DOHH2 (cell line): Measurements from ENCODE around the gene VAV1.

Experiments used
- H3F3A ChIP-seq: fragments of 200-600 bp; sonication (generic), shearing (Covaris generic); 2 replicates; pipeline ENCODE4 v1.6.0; 2016; ENCODE audit warnings: antibody characterized with exemption, mild to moderate bottlenecking; ENCODE audit not compliant: control insufficient read depth, insufficient read depth
- H3K27ac ChIP-seq: fragments of 200-600 bp; sonication (generic); 2 replicates; pipeline ENCODE4 v1.5.1; 2014; ENCODE audit warnings: low read depth, mild to moderate bottlenecking, low read length, moderate library complexity
- H3K27me3 ChIP-seq: fragments of 200-600 bp; sonication (generic); 2 replicates; pipeline ENCODE4 v1.6.1; 2014; ENCODE audit warnings: mild to moderate bottlenecking, low read length, mixed read lengths; ENCODE audit not compliant: control insufficient read depth
- H3K36me3 ChIP-seq: fragments of 200-600 bp; sonication (generic); 2 replicates; pipeline ENCODE4 v1.6.1; 2014; ENCODE audit warnings: mild to moderate bottlenecking, low read length, moderate library complexity, mixed read lengths; ENCODE audit not compliant: control insufficient read depth
- H3K4me1 ChIP-seq: fragments of 200-600 bp; sonication (generic); 2 replicates; pipeline ENCODE4 v1.6.1; 2014; ENCODE audit warnings: mild to moderate bottlenecking, low read length, mixed read lengths; ENCODE audit not compliant: control insufficient read depth
- H3K4me2 ChIP-seq: fragments of 200-600 bp; sonication (generic); 2 replicates; pipeline ENCODE4 v1.6.0; 2014; ENCODE audit warnings: mild to moderate bottlenecking, low read length, moderate library complexity
- H3K4me3 ChIP-seq: fragments of 200-600 bp; sonication (generic); 2 replicates; pipeline ENCODE4 v1.5.1; 2014; ENCODE audit warnings: mild to moderate bottlenecking, low read length, mixed read lengths
- H3K79me2 ChIP-seq: fragments of 200-600 bp; sonication (generic); 2 replicates; pipeline ENCODE4 v1.6.1; 2014; ENCODE audit warnings: mild to moderate bottlenecking, low read length, mixed read lengths; ENCODE audit not compliant: control insufficient read depth
- H3K9me2 ChIP-seq: fragments of 200-600 bp; sonication (generic); replicated peaks from 2 replicates; pipeline ENCODE4 v1.6.1; 2014; ENCODE audit warnings: mild to moderate bottlenecking, low read length, mixed read lengths; ENCODE audit not compliant: control insufficient read depth
- H3K9me3 ChIP-seq: fragments of 200-600 bp; sonication (generic); 2 replicates; pipeline ENCODE4 v1.6.1; 2014; ENCODE audit warnings: antibody characterized with exemption, low read length, mixed read lengths; ENCODE audit not compliant: control insufficient read depth, insufficient read depth
- H4K20me1 ChIP-seq: fragments of 200-600 bp; sonication (generic); 2 replicates; pipeline ENCODE4 v1.6.0; 2014; ENCODE audit warnings: low read depth, mild to moderate bottlenecking, antibody characterized with exemption, low read length, moderate library complexity; ENCODE audit not compliant: control insufficient read depth, insufficient read depth
- CTCF ChIP-seq: fragments of 200-600 bp; sonication (generic); IDR thresholded peaks from one replicate; pipeline ENCODE4 v1.5.1; 2014; ENCODE audit warnings: antibody characterized with exemption, mild to moderate bottlenecking, low read depth, low read length; ENCODE audit not compliant: poor library complexity, severe bottlenecking
- EZH2phosphoT487 ChIP-seq: fragments of 200-600 bp; sonication (generic); IDR thresholded peaks from 2 replicates; pipeline ENCODE4 v1.6.1; 2017; ENCODE audit warnings: borderline replicate concordance, mild to moderate bottlenecking, antibody characterized with exemption, low read length, moderate library complexity, mixed read lengths

VAV1 gene

GRCh38 chr19:6793411-6793810 is 20.9 kb downstream of the VAV1 start:
- no peaks in the 10 kb centered on the region for H3F3A ChIP-seq
- H3K36me3 ChIP-seq, result 0 out of 2 replicates have a peak, but pooled peaks cover 2% of the 10 kb centered on the region
- H3K4me2 ChIP-seq, result no peak overlapping the region
- H3K27me3 ChIP-seq, result no peaks in the 10 kb centered on the region
- H3K9me2 ChIP-seq, result no peaks in the 10 kb centered on the region
- no peaks in the 10 kb centered on the region for H3K9me3 ChIP-seq
- H3K79me2 ChIP-seq, result peaks cover 83% of the 10 kb centered on the region
- H4K20me1 ChIP-seq, result peaks cover 9% of the 10 kb centered on the region; the same call in 1 of the 2 replicates
- TF ChIP-seq CTCF (no peak), EZH2phosphoT487 (no peak)
- no peak overlapping the region for H3K4me3 ChIP-seq
- H3K27ac ChIP-seq, result no peak overlapping the region
- H3K4me1 ChIP-seq, result peaks cover 22% of the 10 kb centered on the region

- H3K4me2 ChIP-seq, result no peak overlapping the region
- H3K27ac ChIP-seq, result no peak overlapping the region
- H3K9me3 ChIP-seq, result no peaks in the 10 kb centered on the region
- H3K27me3 ChIP-seq, result no peaks in the 10 kb centered on the region
- H3K4me1 ChIP-seq, result peaks cover 23% of the 10 kb centered on the region
- 0 out of 2 replicates have a peak, but pooled peaks cover 2% of the 10 kb centered on the region for H3K36me3 ChIP-seq
- no peaks in the 10 kb centered on the region for H3F3A ChIP-seq
- no peak for TF ChIP-seq CTCF
- TF ChIP-seq EZH2phosphoT487, result no peak
- H3K4me3 ChIP-seq, result no peak overlapping the region
- peaks cover 83% of the 10 kb centered on the region for H3K79me2 ChIP-seq
- no peaks in the 10 kb centered on the region for H3K9me2 ChIP-seq
- H4K20me1 ChIP-seq, result peaks cover 9% of the 10 kb centered on the region; the same call in 1 of the 2 replicates
Observed at GRCh38 chr19:6793973-6794372, 21.5 kb downstream of the VAV1 start.

- H3K27ac ChIP-seq, result no peak overlapping the region
- 0 out of 2 replicates have a peak, but pooled peaks cover 2% of the 10 kb centered on the region for H3K36me3 ChIP-seq
- no peaks in the 10 kb centered on the region for H3K9me2 ChIP-seq
- H4K20me1 ChIP-seq, result peaks cover 9% of the 10 kb centered on the region; the same call in 1 of the 2 replicates
- peaks cover 31% of the 10 kb centered on the region for H3K4me1 ChIP-seq
- H3F3A ChIP-seq, result no peaks in the 10 kb centered on the region
- no peaks in the 10 kb centered on the region for H3K27me3 ChIP-seq
- peaks cover 88% of the 10 kb centered on the region for H3K79me2 ChIP-seq
- H3K9me3 ChIP-seq, result no peaks in the 10 kb centered on the region
- H3K4me3 ChIP-seq, result no peak overlapping the region
- TF ChIP-seq CTCF (no peak), EZH2phosphoT487 (no peak)
- H3K4me2 ChIP-seq, result no peak overlapping the region
Observed at GRCh38 chr19:6794686-6795431, 22.4 kb downstream of the VAV1 start.
